HG03025 (cell line): Measurements from ENCODE around the gene ACAP2.
"Not testable (repeated sequence)": the region's sequence is repeated elsewhere in the genome, so short reads cannot be mapped to it uniquely, and the experiment has no call there.

Experiments
- ATAC-seq: cut with Tn5 transposase; IDR thresholded peaks from one replicate; pipeline ENCODE4 v1.9.1; 2021; ENCODE audit warnings: mild to moderate bottlenecking, moderate library complexity; ENCODE audit not compliant: unreplicated experiment, low FRiP score

The ACAP2 gene

DNA sequence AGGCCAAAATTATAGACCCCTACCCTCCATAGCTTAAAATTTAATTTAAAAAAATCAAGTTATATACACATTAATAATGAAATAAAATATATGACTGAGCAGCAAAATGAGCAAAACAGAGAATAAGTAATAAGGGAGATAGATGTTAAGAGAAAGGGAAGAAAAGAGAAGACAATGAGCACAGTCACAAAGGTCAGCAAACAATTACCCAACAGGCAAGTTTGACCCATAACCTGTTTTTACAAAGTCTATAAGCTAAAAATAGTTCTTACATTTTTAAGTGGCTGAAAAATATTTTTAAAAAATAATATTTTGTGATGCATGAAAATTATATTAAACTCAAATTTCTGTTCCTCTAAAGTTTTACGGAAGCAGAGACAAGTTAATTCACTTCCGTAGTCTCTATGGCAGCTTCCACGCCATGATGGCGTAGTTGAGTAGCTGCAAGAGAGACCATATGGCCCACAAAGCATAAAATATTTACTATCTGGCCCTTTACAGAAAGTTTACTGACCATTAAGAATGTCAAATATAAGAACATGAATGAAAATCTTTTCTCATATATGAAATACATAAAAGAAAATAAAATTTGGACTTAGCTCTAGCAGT is 47.5 kb downstream of the ACAP2 start:
- ATAC-seq = no peak

DNA sequence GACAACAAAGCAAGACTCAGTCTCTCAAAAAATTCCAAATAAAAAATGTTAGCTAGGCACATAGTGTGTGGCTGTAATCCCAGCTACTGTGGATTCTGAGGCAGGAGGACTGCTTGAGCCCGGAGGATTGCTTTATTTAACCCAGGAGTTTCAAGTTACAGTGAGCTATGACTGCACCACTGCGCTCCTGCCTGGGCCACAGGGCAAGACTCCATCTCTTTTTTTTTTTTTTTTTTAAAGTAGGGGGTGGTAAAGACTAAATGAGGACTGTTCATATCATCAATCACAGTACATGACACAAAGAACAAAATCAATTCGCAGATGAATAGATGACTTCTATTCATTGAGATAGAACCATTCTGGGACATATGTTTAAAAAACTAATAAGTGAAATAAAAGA is 48.1 kb downstream of the ACAP2 start:
- no peak for ATAC-seq

DNA sequence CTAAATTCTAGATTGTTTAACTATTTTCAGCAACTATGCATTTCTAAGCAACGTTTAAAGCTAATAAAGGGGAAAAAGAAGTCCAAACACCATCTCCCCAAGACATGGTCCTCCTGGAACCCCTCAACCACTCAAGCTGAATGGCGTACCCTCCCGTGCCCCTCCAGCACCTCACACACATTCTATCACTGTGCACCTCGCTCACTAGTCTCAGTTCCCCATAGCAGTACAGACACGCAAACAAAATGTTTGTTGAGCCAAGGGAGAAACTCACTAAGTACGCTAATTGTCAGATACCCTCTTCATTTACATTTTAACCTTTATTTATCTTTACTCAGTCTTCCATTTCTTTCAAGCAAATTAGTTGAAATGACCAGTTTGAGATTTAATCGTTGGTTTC is 48.8 kb downstream of the ACAP2 start:
- ATAC-seq = peak; percentile 49

DNA sequence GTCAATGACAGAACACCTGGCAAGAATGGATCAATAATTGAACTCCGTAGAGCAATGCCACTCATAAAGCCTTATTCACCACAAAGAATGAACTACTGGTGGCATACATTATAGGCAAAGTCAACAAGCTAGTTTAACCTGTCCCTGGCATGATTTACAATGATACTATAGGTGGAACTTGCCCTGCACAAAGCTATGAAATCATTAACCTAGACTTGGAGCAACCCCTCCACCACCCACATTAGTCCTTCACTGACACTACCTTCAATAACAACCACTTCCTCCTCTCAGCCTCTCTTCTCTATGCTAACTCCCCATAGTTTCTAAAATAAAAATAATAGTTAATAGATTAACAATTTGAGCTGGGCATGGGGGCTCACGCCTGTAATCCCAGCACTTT is 54.4 kb downstream of the ACAP2 start:
- ATAC-seq = no peak

DNA sequence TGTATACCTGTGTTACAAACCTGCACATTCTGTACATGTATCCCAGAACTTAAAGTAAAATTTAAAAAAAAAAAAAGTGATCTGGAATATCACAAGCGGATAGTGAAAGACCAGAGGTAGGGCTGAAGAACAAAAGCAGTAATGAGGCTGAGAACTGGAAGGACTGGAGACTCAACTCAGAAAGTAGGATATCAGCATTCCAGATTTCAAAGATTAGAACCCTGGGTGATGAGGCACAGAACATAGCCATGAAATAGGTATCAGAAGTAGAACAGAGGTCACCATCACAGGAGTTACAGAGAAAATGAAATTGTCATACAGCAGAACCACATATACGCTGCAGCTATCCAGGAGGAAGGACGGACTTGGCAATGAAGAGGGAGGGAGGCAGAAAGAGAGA is 56.1 kb downstream of the ACAP2 start:
- ATAC-seq = no peak

DNA sequence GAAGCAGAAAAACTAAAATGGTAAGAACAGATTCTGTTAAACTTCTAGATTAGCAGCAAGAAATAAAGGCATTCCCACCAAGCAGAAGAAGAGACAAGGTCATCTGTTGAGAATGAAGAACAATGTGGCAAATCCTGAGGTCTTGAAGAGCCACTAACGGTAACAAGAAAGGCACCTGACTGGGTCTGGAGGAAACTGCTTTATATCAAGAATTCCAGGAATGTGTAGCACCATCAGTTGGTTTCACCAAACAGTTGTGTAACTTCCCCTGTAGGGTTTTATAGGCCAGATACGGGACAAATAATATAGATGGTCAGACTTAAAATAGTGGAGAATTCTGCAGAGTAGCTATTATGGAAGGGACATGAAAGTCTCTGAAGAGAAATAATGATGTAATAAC is 57.3 kb downstream of the ACAP2 start:
- ATAC-seq = no peak

DNA sequence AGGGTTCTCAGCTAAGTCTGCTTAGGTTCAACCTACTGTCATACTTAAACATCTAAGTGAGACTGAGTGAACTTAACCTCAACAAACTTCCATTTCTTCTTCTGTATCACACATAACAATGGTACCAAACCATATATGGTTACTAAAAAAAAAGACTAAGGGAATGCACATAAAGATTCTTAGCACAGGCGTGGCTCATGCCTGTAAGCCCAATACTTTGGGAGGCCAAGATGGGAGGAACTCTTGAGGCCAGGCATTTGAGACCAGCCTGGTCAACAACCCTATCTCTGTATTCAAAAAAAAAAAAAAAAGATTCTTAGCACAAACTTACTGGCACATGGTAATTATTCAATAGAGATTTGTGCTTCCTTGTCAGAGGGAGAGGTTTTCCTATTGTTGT is 57.9 kb downstream of the ACAP2 start:
- no peak for ATAC-seq

DNA sequence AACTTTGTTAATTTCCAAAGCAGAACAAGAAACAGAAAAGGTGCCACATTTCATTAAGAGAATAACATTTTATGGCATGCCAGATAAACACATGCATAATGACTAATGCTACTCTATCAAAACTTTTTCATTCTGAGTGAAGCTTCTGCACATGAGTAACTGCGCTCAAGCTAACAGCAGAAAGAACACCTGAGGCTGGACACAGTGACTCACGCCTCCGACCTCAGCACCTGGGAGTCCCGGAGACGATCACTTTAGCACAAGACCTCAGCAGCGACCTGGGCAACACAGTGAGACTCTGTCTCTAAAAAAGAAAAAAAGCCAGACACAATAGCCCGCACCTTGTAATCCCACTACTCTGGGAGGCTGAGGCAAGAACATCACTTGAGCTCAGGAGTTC is 70.6 kb downstream of the ACAP2 start:
- ATAC-seq = no peak

DNA sequence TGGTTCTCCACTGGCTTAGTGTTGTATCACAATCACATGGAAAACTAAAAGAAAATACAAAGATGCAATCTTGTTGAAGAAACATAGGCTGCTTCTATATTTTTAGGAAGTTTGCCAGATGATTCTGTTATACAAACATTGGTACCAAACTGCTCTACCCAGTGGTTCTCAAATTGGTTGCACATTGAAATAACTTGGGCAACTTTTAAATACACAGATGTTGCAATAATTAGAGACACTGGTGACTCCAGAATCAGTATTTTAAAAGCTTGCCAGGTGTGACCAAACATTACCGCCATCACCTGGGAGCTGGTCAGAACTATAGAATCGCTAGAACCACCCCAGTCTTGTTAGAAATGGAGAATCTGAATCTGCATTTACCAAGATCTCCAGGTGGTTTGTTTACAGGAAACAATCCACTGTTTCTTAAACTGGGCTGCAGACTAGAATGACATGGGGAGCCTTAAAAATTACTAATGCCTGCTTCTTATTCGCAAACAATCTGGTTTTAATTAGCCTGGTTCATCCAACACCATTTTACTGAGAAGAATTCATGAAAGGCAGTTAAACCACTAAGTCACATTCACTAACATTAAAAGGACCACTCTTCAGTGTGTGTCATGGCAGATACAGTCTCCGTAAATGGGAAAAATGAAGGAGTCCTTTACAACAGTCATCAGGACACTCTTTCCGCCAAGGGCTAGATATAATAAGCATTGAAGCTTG is 76.5 kb downstream of the ACAP2 start:
- no peak for ATAC-seq

DNA sequence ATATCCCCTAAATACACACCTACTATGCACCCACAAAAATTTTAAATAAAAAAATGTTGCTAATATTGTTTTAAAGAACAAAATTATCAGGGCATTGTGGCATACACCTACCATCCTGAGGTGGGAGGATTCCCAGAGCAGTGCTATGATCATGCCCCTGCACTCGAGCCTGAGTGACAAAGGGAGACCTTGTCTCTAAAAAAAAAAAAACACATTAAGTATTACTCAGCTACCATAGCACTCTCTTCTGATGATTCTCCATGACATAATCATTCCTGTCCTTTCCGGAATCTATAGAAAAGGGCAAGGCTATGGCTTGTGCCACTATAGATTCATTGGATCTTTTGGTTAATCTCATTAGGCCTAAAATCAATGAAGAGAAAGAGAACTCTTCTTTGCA is 77.4 kb downstream of the ACAP2 start:
- no peak for ATAC-seq

DNA sequence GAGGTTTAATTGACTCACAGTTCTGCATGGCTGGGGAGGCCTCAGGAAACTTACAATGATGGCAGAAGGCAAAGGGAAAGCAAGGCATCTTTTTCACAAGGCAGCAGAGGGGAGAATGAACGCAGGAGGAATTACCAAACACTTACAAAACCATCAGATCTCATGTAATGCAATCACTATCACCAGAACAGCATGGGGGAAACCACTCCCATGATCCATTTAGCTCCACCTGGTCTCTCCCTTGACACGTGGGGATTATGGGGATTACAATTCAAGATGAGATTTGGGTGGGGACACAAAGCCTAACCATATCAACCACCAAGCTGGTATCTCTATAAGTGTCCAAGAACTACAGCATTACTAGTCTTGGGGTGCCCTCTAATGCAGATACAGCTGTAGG is 85.0 kb downstream of the ACAP2 start:
- ATAC-seq = not testable (repeated sequence)

DNA sequence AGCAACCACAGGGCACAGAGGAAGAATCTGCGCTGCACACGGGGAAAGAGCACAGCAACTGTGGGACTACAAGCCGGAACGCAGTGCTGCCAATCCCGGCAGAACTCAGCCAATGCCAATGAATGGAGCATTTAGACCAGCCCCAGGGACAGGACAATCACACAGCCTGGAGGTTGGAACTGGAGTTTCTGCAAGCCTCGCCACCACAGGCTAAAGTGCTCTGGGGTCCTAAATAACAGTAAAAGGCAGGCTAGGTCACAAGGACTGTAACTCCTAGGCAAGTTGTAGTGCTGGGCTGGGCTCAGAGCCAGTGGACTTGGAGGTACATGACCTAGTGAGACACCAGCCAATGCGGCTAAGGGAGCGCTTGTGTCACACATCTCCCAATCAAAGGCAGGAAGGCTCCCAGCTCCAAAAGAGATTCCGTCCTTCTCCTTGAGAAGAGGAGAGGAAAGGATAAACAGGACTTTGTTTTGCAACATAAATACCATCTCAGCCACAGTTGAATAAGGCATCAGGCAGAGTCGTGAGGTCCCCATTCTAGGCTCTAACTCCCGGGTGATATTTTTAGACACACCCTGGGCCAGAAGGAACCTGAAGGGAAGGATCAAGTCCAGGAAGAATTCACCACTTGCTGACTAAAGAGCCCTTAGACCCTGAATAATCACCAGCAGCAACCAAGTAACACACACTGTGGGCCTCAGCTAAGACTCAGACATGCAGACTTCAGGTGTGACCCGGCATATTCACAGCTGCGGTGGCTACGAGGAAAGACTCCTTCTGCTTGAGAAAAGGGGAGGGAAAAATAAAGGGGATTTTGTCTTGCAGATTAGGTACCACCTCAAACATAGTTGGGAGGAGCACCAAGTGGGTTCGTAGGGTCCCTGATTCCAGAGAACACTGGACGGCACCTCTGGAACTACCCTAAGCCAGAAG is 86.4 kb downstream of the ACAP2 start:
- no peak for ATAC-seq

DNA sequence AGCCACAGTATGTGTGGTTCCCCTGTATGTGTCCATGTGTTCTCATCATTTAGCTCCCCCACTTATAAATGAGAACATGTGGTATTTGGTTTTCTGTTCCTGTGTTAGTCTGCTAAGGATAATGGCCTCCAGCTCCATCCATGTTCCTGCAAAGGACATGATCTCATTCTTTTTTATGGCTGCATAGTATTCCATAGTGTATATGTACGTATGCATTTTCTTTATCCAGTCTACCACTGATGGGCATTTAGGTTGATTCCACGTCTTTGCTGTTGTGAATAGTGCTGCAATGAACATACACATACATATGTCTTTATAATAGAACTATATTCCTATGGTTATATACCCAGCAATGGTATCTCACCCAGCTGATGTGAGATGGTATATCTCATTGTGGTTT is 88.8 kb downstream of the ACAP2 start:
- not testable (repeated sequence) for ATAC-seq

DNA sequence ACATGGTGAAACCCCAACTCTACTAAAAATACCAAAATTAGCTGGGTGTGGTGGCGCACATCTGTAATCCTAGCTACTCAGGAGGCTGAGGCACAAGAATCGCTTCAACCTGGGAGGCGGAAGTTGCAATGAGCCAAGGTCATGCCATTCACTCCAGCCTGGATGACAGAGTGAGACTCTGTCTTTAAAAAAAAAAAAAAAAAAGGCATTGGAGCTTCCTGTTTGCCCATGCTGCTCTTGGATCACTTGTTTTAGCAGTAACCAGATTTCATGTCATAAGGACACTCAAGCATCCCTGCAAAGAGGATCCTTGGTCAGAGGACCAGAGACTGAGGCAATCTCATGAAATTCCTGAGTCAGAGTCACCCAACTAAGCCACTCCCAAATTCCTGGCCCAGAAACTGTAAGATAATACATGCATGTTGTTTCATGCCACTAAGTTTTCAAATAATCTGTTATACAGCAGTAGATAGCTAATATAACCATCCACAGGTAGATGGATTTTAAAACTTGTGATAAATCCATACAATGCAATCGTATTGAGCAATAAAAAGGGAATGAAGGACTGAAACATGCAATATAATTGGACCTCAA is 89.8 kb downstream of the ACAP2 start:
- ATAC-seq = no peak

DNA sequence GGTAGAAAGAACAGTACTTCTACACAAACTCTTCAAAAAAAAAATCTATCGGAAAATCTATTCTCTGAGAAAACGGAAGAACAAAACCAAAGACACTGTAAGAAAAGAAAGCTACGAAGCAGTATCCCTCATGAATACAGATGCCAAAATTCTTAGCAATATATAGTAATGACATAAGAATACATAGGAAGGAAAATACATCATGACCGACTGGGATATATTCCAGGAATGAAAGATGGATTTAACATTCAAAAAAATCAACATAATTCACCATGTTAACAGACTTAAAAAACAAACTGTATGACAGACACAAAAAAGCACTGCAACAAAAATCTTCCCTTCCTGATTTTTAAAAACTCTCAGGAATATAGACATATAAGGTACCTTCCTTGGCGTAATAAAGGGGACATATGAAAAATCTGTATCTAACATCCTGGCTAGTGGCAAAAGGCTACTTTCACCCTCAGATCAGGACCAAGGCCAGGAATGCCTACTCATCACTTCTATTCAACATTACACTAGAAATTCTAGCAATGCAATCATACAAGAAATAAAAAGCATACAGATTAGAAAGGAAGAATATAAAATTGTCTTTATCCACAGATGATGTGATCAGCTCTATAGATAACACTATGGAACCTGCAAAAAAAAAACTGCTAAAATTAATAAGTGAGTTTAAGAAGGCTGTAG is 94.2 kb downstream of the ACAP2 start:
- ATAC-seq = no peak

DNA sequence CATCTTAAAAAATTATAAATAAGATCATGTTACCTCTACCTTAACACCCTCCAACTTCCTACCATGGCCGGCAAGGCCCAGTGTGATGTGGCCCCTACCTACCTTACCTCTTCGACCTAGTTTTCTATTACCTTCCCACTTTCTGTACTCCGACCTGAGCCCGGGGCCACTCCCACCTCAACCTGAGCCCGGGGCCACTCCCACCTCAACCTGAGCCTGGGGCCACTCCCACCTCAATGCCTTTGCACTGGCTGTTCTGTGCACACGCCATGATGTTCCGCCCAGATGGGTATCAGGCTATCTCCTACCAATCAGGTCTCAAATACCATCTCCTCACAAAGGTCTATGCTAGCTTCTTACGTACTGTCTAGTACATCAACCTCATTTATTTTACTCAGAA is 105.1 kb downstream of the ACAP2 start:
- no peak for ATAC-seq

DNA sequence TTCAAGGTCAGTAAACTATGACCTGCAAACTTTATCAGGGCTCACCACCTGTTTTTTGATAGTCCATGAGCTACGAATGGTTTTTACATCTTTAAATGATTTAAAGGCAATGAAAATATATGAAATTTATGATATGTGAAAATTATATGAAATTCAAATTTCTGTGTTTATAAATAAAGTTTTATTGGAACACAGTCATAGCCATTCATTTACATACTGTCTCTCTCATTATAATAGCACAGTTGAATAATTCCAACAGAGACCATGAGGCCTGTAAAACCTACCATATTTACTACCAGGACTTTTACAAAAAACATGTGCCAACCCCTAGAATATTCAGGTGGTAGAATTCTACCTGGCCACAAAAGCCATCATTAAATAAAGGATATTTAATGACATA is 107.9 kb downstream of the ACAP2 start:
- no peak for ATAC-seq

DNA sequence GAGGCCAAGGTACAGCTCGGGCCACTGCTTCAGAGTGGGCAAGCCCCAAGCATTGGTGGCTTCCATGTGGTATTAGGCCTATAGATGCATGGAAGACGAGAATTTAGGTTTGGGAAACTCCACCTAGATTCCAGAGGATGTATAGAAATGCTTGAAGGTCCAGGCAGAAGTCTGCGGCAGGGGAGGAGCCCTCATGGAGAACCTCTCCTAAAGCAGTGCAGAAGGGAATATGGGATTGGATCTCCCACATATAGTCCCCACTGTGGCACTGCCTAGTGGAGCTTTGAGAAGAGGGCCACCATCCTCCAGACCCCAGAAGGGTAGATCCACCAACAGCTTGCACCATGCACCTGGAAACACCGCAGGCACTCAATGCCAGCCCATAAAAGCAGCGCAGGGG is 123.8 kb downstream of the ACAP2 start:
- ATAC-seq = no peak

DNA sequence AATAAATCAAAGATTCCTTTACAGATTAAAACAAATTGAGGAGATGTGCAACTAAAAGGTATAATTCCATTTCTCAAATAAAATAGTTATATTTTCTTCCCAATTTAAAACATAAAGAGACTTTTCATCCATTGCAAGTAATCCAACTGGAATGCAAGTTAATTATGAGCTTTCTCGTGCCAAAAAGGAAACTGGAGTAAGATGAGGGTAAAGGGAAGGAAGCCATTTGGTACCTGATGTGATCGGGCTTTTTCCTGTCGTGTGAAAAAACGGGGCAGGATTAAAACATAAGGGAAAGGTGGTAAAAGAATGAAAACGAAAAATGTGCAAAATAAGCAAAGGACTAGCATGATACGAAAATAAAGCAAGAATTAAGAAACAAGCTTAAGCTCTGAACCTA is 130.1 kb downstream of the ACAP2 start:
- no peak for ATAC-seq

DNA sequence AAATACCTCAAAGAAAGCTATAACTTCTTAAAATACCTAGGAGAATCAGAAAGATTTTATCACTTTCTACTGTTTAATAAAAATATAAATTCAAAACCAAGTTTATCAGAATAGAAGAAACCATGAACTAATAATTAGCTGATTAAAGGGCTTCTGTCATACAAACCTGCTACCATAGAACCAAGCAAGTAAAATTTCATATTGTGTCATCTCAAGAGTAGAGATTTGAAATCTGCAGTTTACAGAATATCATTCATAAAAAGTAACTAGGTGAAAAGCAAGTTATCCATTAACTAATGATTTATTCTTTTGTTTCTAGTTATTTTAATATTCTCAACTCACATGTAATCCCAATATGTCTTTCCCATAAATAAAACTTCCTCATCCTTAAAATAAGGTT is 135.1 kb downstream of the ACAP2 start:
- no peak for ATAC-seq

DNA sequence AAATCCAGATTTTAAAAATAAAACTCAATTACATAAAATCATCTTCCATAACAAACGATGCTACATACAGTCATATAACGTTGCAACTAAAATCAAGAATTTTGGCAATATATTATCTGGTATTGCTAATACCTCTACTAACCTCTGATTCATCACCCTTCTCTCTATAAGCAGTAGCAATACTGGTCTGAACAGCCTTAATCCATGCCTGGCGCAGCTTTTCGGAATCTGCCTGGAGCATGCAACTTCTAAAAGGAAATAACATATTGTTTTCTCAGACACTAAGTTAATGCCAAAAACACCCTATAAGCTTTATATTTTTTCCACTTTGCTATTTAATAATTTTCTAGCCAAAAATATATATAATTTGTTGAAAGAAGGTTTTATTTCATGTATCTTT is 136.5 kb downstream of the ACAP2 start:
- ATAC-seq = no peak
